HG03469 (cell line): ENCODE measurements around the gene ADAMTS9.

Source experiments
- ATAC-seq: cut with Tn5 transposase; IDR thresholded peaks from one replicate; pipeline ENCODE4 v1.9.1; 2021; ENCODE audit warnings: mild to moderate bottlenecking, moderate library complexity, moderate number of reproducible peaks; ENCODE audit not compliant: unreplicated experiment

The ADAMTS9 gene

DNA sequence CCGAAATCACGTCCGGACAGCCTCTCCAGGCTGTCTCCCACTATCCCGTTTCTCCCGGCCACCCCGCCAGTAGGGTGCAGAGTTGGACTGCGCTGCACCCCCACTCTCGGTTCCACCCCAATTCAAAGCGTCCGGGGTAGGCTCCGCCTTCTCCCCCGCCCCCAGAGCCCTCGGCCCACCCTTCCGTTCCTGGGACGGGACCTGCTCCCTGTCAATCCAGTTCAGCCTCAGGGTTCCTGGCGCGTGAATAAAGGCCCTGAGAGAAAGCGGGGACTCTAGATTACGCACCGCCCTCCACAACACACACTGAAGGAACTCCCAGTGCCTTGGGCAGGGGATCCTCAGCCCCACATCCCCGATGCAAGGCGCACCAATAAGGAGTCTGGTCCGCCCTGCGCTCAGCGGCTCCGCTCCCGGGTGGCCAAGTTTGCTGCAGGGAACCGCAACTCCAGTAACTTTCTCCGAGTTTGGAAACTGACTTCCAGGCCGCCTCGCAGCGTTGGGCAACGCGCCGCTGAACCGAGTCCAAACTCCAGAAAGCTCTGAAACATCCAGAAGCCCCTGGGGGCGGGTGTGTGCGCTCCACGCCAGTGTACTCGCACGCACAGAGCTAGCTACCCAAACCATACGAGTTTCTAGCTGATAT is 1.9 kb downstream of the ADAMTS9 start:
- ATAC-seq: no peak

DNA sequence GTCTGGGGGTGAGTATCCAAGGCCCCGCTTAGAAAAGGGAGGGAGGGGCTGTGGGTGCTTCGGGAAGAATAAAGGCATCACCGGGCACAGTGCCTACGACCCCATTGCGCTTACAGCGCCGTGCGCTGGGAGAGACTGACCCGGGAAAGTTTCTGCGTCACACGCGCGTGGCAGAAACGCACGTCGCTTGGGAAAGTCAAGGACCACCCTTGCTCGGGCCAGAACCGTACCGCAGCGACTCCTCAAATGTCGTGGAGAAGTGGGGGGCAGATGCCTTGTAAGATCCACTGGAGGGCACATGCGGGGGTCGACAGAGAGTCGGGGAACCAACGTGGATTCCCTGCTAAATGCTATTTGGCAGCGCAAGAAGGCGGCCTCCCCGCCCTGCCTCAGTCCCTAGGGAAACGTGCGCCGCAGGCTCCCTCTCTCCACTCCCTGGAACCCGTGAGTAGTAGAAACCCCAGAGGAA is 2.4 kb downstream of the ADAMTS9 start:
- no peak for ATAC-seq

DNA sequence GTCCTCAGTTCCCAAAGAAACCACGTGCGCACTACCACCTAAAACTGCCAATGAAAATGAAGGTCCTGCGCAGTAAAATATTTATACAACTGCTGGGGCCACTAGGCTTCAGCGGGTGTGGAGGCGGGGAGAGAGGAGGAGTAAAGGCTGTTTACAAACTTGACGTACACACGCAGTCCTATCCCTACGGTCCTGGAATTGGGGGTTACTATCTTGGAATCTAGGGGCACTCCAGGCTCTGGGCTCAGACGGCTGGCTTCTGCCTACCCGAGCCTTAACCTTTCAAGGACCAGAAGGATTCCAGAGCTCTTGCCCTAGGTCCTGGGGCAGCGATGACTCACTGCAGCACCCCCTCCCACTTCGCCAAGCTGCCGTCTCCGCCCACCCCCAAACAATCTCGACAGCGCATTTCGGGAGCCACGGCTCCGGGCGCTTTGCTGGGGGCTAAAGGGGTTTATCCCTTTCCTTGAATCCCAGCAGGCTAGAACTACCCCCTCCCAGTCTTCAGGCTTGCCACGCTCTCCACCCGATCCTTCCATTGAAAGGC is 3.0 kb downstream of the ADAMTS9 start:
- no peak for ATAC-seq

DNA sequence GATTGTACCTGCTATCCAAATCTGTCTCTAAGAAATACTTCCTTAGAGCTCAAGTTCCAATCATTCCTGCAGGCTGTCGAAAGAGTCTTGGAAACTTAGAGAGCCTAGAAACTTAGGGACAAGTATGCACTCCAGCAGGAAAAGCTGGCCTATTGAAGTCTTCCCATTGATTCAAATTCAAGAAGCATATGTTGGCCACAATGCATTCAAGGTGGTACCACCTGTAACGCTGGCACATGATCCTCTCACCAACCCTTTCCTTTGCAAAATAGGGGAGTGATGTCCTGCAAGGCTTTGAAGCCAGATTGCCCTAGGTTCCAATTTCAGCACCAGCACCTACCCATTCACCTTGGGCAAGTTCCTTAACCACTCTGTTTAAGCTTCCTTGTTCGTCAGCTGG is 6.0 kb downstream of the ADAMTS9 start:
- ATAC-seq: no peak

DNA sequence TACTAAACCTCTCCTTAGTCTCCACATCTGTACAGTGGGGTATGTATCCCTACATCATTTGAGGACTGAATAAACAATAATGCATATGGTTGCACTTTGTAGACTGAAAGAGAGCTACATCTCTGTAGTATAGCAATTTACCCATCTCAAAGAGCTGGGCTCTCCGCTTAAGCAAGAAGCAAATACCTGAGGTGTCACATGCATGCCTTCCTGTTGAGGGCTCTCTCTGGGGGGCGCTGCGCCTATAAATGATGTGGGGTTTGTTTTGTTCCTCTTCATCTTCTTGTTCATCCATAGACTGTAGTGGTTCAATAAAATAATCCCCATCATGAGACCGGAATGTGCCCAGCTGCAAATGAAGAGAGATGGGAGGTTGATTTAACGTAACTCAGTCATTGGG is 6.8 kb downstream of the ADAMTS9 start:
- ATAC-seq: no peak

DNA sequence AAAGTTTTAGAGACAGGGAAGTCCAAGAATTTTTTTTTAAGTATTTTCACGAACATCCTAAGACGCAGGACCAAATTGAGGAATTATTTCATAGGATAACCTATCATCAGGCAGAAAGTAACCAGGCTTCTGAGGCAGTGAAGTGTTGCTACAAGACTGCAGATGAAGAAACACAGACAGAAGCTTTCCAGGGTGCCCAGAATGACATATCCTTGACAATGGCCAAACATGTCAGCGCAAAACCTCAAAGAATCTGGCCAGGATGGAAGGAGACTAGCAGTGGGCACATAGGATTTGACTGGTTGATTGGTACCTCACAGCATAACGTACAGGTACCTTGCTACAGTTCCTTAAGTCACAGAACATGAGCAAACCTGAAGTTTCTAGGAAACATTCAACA is 7.5 kb downstream of the ADAMTS9 start:
- no peak for ATAC-seq

DNA sequence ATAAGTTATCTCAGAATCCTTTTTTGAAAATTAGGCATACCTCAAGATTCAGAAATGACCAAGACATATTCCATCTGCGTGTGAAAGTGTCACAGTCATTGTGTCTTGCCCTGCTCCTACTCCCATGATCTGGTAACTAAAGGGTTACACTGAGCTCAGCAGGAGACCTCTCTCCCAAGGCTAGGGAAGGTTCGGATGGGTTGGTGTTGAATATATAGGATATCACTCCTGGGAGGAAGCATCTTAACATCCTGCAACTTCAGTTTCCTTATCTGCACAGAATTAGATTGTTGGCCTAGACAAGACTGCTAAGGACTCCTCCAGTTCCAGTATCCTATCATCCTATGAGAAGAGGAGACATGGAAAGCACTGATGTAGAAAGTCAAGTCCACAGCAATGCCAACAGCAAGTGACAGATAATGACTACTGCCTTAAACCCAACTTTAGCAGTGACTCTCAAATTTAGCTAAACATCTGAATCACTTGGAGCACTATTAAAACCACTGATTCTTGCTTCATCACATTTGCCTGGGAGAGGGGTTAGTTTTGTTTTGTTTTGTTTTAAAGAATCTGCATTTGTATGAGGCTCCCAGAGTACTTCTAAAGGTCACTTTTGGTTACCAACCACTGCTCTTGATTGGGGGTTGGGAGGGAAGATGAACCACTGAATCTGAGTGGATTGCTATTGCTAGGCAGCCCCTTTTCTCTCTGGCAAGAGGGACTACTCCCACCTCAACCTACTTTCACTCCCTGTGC is 9.7 kb downstream of the ADAMTS9 start:
- no peak for ATAC-seq

DNA sequence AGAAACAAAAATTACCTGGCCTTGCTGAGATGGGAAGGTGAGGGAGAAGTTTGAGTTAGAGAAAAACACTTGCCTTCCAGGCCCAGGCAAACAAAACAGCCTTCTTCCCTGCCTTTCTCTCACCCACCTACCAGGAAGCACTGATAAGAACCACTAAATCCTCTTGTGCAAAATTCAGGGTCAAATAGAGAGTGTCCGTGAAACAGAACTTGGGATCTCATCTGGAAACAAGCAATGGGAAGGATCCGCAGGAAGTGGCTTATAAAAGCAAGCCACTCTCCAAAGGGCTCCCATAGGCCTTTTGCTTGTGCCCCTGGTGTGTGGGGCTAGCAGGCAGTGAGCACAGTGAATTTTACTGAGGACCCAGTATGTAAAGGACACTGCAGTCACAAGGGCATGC is 11.0 kb downstream of the ADAMTS9 start:
- ATAC-seq: no peak

DNA sequence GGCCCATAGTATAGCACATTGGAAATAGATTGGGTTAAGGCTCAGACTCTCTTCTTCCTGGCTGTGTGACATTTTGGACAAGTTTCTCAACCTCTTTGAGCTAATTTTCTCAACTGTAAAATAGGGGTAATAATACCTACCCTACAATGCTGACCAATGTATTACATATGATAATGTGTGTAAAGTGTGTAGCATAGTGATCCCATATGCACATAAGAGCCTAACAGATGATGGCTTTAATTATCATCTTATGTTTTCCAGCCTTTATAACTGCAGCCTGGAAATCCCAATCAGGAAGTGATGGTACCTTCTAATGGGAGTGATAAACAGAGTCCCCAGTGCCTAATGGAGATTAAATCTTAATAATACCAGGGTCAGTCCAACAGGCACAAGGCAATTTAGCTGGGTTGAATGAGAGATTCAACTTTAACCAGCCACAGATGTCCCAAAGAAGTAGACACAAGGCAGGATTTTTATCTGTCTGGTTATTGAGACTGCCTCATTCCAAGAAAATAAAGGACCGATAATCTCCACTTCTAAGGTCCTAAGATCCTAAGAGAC is 12.0 kb downstream of the ADAMTS9 start:
- no peak for ATAC-seq

DNA sequence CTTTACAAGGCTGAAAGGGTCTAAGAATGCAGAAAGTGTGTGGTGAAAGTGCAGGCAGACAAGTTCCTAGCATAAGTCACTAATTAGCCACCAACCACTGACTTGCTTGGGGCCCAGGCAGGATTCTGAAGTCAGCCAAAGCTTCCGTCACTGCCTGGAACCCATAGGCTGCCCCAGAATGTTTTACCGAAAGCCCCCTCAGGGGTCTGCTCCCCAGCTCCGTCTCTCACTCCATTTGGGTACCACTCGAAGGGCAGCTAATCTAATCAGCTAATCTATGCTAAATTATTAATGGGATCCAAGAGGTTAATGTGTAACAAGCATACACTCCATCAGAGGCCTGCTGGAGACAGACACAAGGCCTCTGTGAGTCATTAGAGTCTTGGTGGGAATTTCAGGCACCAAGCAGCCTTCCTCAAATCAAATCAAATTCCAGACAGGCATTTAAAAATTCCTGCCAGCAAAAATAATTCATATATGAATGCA is 13.2 kb downstream of the ADAMTS9 start:
- ATAC-seq: no peak

DNA sequence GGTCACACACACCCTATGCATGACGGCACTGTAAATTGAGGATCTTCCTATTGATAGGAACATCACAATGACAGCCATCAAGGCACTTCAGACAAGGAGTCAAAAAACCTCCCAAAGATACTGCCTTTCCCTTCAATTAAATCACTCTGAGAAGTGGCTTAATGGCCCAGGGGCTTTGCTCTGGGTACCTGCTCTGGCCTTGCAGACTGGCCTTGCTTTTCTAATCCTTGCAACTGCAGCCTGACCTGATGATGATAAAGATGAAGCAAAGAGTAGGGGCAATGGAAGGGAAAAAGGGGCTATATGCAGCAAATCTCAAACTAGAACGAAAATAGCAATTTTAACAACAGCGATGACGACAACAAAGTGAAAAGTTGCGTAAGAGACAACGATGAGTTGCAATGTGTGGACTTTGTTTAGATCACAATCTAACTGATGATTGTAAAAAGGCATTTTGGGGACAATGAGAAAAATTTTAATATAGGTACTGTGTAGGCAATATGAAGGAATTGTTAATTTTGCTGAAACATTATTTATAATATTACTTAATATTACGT is 14.6 kb downstream of the ADAMTS9 start:
- ATAC-seq: no peak

DNA sequence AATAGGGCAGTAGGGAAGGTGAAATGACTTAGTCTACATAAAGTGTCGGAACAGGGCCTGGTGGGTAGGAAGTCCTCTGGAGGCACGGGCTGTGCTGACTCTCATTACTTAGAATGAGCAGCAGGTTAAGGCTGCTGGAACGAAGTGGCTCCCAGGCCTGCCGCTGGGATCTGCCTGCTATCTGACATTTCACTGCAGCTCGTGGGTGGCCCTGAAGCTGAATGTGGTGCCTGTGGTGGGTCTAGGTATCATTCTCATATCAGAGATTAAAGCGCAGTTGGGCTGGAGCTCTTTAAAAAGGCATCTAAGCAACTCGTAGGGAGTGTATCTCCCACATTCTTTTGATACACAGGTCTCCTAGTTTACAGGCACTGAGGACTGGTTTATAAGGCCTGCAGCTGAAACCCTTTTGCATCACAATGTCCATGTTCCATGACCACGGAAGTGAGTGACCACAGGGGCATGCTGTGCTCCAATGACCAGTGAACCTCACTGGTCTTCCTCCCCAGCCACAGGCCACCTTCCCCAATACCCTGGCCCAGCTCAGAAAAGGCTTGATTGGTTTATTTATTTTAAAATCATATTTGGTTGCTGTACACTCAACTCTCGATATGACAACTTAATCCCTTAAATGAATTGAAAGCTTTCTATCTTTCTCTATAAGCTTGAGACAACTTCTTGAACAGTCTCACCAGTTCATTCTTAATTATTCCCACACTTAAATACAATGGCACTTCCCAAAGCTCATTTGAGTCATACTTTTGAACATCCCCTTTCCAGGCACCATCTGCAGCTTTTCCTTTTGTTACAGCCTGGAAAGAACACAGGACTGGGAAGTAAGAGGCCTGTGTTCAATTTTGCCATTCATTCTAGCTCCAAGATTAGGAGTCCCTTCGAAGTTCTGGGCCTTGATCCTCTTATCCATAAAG is 19.0 kb downstream of the ADAMTS9 start:
- ATAC-seq: no peak

DNA sequence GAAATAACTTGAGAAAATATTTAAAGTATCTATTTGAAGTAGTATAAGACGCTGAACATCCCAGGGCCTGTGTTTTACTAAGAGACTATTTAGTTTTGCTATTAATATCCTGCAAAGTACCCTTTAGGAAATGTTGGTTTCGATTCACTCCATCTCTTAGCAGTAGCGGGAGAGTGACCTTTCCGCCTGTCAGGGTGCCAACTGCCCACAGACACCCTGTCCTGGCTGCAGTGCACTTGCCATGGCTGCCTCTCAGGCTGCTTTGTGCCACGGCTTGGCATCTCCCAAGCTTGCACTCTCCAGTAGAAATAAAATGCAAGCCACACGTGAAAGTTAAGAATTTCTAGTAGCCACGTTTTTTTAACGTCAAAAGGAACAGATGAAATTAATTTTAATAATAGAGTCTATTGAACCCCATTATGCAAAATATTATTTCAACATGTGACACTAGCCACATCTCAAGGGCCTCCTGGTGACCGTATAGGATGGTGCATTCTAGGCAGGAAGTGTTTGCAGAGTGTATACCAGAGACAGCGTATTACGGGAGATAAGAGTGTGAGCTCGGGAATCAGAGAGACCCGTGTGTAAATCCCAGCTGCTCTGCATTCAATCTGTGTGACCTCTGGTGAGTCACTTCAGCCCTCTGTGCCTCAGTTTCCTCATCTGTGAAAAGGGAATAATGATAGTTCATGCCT is 19.8 kb downstream of the ADAMTS9 start:
- no peak for ATAC-seq

DNA sequence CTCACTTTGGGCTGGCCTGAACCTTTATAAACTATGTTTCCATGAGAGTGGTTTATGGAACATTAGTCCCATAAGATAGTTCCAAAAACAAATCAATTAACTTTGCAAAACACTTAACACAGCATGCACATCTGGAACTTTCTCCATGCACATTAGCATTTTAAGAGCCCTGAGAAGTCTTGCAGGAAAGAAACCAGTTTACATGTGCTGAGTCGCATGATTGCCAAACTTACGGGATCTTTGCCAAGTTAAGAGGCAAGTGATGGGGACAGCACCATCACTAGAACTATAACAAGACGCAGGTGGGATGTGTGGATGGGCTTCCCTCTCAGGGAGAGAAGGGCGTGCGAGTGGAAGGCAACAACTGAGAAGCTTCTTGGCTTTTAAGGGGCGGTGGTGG is 20.7 kb downstream of the ADAMTS9 start:
- ATAC-seq: no peak

DNA sequence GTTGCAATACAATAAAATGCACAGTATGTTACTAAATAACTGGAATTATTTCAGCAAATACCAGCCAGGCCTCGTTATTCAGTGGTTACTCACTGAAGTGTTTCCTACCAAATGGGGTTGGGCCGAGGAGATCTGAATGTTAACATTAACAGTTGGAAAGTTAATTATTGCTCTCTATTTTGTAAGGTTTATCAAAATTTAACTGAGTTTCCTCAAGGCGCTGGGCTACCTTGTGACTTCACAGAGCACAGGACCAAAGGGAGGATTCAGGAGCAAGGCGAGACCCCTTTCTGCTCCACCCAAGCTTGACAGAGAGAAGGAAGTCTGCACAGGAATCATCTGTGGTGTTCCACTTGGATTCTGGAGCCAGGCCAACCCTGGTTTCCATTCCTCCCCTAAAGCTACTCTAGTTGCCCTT is 21.6 kb downstream of the ADAMTS9 start:
- ATAC-seq: no peak

DNA sequence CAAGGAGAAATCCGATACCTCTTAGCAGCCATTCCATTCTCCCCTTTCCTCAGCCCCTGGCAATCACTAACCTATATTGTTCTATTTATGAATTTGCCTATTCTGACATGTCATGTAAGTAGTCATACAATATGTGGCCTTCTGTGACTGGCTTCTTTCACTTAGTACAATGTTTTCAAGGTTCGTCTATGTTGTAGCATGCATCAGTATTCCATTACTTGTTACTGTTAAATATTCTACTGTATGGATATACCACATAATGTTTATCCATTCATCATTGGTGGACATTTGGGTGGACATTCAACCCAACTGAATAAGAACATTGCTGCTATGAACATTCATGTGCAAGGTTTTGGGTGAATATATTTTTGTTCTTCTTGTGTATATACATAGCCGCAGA is 23.4 kb downstream of the ADAMTS9 start:
- no peak for ATAC-seq

DNA sequence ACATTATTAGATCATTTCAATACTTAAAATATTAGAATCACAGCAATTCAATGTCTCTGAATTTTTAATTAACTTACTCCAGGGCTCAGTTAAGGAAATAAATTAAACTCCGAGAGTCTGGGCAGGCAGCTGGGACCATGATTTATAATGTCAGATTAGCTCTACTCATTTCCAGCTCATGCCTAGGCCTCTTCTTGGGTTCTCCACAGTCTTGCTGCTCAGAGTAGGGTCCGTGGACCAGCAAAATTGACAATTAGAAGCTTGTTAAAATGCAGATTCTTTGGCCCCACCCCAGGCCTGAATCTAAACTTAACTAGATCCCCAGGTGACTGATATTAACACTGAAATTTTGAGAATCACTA is 28.2 kb downstream of the ADAMTS9 start:
- no peak for ATAC-seq

DNA sequence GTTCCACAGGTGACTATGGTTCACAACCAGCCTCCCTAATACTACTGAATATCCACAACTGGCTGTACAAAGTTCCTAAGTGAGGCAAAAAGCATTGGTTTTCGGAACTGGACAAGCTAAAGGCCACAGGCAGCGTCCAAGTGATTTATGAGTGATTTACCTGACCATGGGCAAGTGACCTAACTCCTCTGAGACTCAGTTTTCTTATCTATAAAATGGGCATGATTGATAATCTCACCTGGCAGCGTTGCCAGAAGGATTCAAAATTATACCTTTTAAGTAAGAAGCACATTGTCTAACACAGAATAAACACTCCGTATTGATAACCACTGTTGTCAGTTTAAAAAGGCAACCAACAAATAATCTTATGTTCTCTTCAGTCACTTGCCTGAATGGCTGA is 29.8 kb downstream of the ADAMTS9 start:
- no peak for ATAC-seq

DNA sequence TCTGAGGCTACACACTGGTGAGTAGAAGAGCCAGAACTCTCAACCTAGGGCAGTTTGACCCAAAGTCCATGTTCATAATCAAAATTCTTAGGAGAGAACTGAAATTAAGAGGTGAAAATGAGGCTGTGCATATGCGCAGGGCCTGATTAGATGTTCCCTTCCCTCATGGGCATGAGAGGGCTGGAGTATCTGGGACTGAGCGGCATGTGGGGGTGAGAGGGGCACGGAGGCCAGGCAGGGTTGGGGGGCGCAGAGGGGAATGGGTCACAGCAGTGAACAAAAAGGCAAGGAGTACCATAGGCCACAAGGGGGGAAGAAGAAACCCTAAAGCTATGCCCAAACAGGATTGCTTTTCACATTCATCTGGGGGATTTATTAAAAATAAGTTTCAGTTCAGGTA is 31.3 kb downstream of the ADAMTS9 start:
- no peak for ATAC-seq

DNA sequence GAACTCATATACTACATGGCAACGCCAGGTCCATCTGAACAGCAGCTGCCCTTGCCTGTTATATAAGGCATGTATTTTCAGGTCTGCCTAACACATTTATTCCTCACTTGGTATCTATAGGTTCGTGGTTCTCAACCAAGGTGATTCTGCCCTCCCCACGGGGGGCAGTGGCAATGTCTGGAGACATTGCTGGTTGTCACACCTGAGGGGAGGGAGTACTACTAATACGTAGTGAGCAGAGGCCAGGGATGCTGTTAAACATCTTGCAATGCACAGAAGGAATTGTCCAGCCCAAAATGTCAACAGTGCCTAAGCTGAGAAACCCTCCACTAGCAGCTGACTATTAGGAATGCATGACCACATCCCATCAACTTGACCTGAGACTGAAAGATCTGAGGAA is 32.6 kb downstream of the ADAMTS9 start:
- ATAC-seq: no peak
